GM10248 (cell line): Measurements from ENCODE around the gene METTL15.

ENCODE experiments used
- CTCF ChIA-PET: fragments of 300-600 bp; sonication (Branson Sonifier 250); formaldehyde crosslinking; extraction: SDS; loops from one replicate; lab custom pipeline; 2021; ENCODE audit warnings: antibody characterized with exemption; lab: Yijun Ruan, JAX
- POLR2A ChIA-PET: fragments of 350-650 bp; sonication (Branson Sonifier 250); formaldehyde crosslinking; extraction: SDS; loops from one replicate; lab custom pipeline; 2020; ENCODE audit warnings: antibody characterized with exemption; lab: Yijun Ruan, JAX
- DNase-seq: peaks from one replicate; pipeline ENCODE4 v3.0.0; 2012; ENCODE audit errors: extremely low spot score
- TF ChIP-seq, protein P1 (sequence below): IDR thresholded peaks from 2 replicates; pipeline ENCODE4 v1.5.1; 2012; ENCODE audit warnings: mild to moderate bottlenecking, low read depth; ENCODE audit errors: extremely low read depth, missing control alignments, control extremely low read depth

Gene METTL15

DNA sequence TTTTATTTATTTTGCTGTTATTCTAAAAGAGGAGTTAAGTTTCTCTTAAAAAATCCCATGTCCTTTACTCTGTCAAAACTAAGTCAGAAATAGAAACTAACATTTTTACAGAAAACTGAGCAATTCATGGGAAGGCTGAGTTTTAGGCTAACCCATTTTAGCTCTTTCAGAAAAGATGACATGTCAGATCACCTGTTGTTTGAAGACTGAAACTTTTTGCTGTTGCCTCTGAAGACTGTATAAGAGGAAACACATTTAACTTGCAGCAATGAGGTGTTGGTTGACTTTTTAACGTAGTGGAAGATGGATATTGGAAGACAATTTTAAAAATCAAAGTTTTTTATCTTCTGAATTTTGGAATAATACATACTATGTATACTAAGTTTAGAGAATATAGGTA is 115.4 kb downstream of the METTL15 start:
- TF ChIP-seq, protein P1, sequence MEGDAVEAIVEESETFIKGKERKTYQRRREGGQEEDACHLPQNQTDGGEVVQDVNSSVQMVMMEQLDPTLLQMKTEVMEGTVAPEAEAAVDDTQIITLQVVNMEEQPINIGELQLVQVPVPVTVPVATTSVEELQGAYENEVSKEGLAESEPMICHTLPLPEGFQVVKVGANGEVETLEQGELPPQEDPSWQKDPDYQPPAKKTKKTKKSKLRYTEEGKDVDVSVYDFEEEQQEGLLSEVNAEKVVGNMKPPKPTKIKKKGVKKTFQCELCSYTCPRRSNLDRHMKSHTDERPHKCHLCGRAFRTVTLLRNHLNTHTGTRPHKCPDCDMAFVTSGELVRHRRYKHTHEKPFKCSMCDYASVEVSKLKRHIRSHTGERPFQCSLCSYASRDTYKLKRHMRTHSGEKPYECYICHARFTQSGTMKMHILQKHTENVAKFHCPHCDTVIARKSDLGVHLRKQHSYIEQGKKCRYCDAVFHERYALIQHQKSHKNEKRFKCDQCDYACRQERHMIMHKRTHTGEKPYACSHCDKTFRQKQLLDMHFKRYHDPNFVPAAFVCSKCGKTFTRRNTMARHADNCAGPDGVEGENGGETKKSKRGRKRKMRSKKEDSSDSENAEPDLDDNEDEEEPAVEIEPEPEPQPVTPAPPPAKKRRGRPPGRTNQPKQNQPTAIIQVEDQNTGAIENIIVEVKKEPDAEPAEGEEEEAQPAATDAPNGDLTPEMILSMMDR, result no peak
- ChIA-PET POLR2A (no interaction called here), CTCF (no interaction called here)
- DNase-seq, result no peak

DNA sequence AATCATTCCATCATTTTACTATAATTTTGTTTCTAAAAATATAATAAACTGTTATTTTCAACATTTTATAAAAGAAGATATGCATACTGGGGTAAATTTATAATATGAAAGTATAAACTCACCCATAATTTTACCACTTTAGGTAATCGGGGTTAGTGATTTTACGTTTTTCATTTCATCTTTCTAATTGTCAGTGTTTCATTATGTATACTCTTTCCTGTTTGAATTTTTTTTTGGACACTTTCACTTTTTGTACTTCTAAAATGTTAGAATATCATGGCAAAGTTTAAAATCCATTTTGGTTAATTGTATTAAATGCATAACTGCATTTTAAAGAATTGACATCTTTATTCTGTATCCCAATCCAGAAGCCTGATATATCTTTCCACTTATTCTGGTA is 115.8 kb downstream of the METTL15 start:
- TF ChIP-seq, protein P1, result no peak
- no peak for DNase-seq
- ChIA-PET POLR2A (no interaction called here), CTCF (no interaction called here)

DNA sequence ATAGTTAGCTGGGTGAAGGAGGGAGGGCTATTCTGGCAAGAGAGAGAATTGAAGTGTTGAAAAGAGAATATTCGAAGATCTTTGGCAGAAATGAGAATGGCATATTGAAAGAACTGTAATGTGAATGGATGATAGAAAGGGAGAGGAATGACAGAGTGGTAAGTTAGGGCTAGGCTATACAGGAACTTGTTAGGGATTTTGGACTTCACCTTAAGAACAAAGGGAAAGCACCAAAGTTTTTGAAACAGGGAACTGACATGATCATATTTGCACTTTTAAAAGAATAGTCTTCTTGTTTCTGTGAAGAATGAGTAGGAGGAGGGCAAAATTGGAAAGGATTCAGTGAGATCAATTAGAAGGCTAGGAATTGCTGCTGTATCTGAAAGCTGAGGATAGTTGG is 119.3 kb downstream of the METTL15 start:
- POLR2A ChIA-PET, result no interaction called here
- TF ChIP-seq, protein P1, result no peak
- no peak for DNase-seq
- CTCF ChIA-PET, result no interaction called here

DNA sequence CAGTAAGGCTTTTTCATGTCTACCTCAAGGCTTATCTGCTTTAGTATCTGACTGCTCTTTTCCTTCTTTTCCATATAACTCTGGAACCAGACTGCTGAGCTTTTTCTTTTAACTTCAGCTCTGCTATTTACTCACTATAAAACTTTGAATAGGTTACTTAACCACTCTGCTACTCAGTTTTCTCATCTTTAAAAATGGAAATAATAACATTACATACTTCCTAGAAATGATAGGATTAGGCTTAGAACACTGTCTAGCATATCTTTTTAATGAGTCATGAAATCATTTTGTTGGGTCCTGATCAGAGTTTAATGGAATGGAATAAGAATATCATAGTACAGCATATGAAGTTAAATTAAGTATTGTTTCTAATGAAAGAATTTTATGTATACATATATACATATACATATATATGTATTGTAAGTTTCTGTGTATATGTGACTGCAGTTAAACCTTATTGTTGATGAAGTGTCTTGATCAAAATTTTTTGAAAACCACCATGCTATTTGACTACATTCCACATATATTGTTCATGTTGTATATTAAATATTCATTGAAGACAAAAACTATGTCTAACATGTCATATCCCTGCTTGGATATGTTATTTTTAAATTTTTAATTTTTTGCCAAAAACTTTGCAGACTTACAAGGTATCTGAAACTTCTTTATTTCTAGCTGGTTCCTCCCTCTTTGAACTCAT is 120.2 kb downstream of the METTL15 start:
- DNase-seq, result no peak
- ChIA-PET CTCF (no interaction called here), POLR2A (no interaction called here)
- TF ChIP-seq, protein P1, result no peak

DNA sequence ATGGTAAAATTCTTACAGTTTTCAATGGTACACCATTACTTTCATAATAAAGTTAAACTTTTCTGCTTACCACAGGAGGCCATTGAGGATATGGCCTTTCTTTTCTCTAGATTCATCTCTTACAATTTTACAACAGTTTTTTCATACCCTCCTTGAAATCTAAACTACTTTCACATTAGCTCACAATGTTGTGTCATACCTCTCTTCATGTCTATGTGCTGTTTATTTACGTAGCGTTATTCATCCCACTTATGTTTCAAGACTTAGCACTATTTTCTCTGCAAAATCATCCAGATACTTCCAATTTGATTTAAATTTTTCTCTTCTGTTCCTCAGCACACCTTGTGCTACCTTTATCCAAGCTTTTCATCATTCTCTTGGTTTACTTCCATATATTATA is 123.3 kb downstream of the METTL15 start:
- POLR2A ChIA-PET, result no interaction called here
- CTCF ChIA-PET, result interaction anchor here (1.5 kb wide), 1 partner anchor 31 kb away, joined by 3 read pairs; no protein-coding TSS in a partner anchor
- no peak for DNase-seq
- TF ChIP-seq, protein P1, result no peak

DNA sequence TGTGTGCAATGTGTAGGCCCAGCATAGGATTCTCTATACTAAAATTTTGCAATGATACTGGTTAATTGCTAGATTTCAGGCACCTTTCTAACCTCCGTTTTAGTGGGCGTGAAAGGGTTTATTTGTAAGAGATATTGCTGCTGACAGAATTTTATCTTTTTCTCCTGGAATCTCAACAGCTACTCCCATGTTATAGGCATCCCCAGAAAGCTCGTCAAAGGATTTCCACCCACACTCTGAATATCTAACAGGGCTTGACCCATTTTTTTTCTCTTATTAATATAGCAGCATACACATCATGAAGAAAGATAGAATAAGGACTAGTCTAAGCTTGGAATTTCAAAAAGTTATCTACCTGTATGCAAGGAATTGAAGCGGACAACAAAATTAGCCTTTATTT is 124.5 kb downstream of the METTL15 start:
- CTCF ChIA-PET, result no interaction called here
- TF ChIP-seq, protein P1, result no peak
- POLR2A ChIA-PET, result no interaction called here
- DNase-seq, result no peak
